HG03432 (cell line): ENCODE results near the gene KLK1.
"Not testable (repeated sequence)": the region's sequence is repeated elsewhere in the genome, so short reads cannot be mapped to it uniquely, and the experiment has no call there.

ENCODE experiments used
- ATAC-seq: cut with Tn5 transposase; IDR thresholded peaks from one replicate; pipeline ENCODE4 v1.9.1; 2021; ENCODE audit warnings: mild to moderate bottlenecking, moderate library complexity; ENCODE audit not compliant: unreplicated experiment

KLK1 gene

GRCh38 chr19:50770164-50770563 lies 53.4 kb downstream of the KLK1 start, which contains the start of gene GPR32:
Gene GPR32 (plus strand): TSS chr19:50770464. CDS start chr19:50770601, 137 bp downstream.
- ATAC-seq: not testable (repeated sequence)
